H9 (cell line): ENCODE measurements around the gene RXYLT1. TPM values are rescaled to one million over a fixed set of nuclear protein-coding genes. Genes with fewer than 3 reads are reported as not detected.

Experiments used
- DNase-seq: peaks from one replicate; pipeline ENCODE4 v3.0.0-alpha.2; 2017
- H2AFZ ChIP-seq: one replicate; pipeline ENCODE4 v1.6.1; 2013; ENCODE audit warnings: mild to moderate bottlenecking, low read length, control low read depth, moderate library complexity
- H2AK5ac ChIP-seq: 2 replicates; pipeline ENCODE4 v1.6.1; 2013; ENCODE audit warnings: low read length, control low read depth, mixed read lengths; ENCODE audit not compliant: insufficient read length
- H2BK120ac ChIP-seq: one replicate; pipeline ENCODE4 v1.6.1; 2013; ENCODE audit warnings: low read depth, mild to moderate bottlenecking, low read length, control low read depth, inconsistent platforms; ENCODE audit not compliant: poor library complexity, severe bottlenecking
- H2BK12ac ChIP-seq: 2 replicates; pipeline ENCODE4 v1.6.1; 2013; ENCODE audit warnings: low read length, control low read depth, mixed read lengths, low read depth; ENCODE audit not compliant: insufficient read length
- H2BK15ac ChIP-seq: 2 replicates; pipeline ENCODE4 v1.6.1; 2013; ENCODE audit warnings: low read depth, low read length, control low read depth
- H2BK20ac ChIP-seq: one replicate; pipeline ENCODE4 v1.6.1; 2013; ENCODE audit warnings: low read depth, mild to moderate bottlenecking, low read length, control low read depth, inconsistent platforms; ENCODE audit not compliant: poor library complexity, severe bottlenecking
- H2BK5ac ChIP-seq: 2 replicates; pipeline ENCODE4 v1.6.1; 2013; ENCODE audit warnings: low read length, control low read depth, mixed read lengths; ENCODE audit not compliant: insufficient read length
- H3K14ac ChIP-seq: 2 replicates; pipeline ENCODE4 v1.6.1; 2013; ENCODE audit warnings: low read length, control low read depth; ENCODE audit not compliant: insufficient read depth
- H3K18ac ChIP-seq: 2 replicates; pipeline ENCODE4 v1.6.1; 2013; ENCODE audit warnings: low read depth, mild to moderate bottlenecking, mixed read lengths, low read length, control low read depth; ENCODE audit not compliant: insufficient read length
- H3K23ac ChIP-seq: 2 replicates; pipeline ENCODE4 v1.6.1; 2013; ENCODE audit warnings: low read length, control low read depth, mixed read lengths, low read depth; ENCODE audit not compliant: insufficient read length
- H3K23me2 ChIP-seq: 2 replicates; pipeline ENCODE4 v1.6.1; 2013; ENCODE audit warnings: low read depth, mild to moderate bottlenecking, mixed read lengths, low read length, control low read depth; ENCODE audit not compliant: insufficient read length, poor library complexity, severe bottlenecking
- H3K27ac ChIP-seq: 2 replicates; pipeline ENCODE4 v1.5.1; 2013; ENCODE audit warnings: low read length, control low read depth, mixed read lengths, low read depth; ENCODE audit not compliant: insufficient read length
- H3K27me3 ChIP-seq: 2 replicates; pipeline ENCODE4 v1.6.1; 2013; ENCODE audit warnings: low read length, control low read depth, inconsistent platforms; ENCODE audit not compliant: insufficient read depth
- H3K4ac ChIP-seq: 2 replicates; pipeline ENCODE4 v1.6.1; 2013; ENCODE audit warnings: low read depth, mild to moderate bottlenecking, control low read depth, inconsistent platforms, low read length, moderate library complexity
- H3K4me1 ChIP-seq: 2 replicates; pipeline ENCODE4 v1.6.1; 2013; ENCODE audit warnings: low read length, control low read depth, inconsistent platforms; ENCODE audit not compliant: insufficient read depth
- H3K4me2 ChIP-seq: 2 replicates; pipeline ENCODE4 v1.6.1; 2013; ENCODE audit warnings: low read length, control low read depth, mixed read lengths; ENCODE audit not compliant: insufficient read length, insufficient read depth
- H3K56ac ChIP-seq: 2 replicates; pipeline ENCODE4 v1.6.1; 2013; ENCODE audit warnings: low read depth, mild to moderate bottlenecking, mixed read lengths, low read length, control low read depth; ENCODE audit not compliant: insufficient read length
- H3K79me1 ChIP-seq: 2 replicates; pipeline ENCODE4 v1.6.1; 2013; ENCODE audit warnings: low read depth, mild to moderate bottlenecking, moderate library complexity, low read length, control low read depth, inconsistent platforms; ENCODE audit not compliant: insufficient read depth, poor library complexity, severe bottlenecking
- H3K79me2 ChIP-seq: 2 replicates; pipeline ENCODE4 v1.6.1; 2013; ENCODE audit warnings: low read length, control low read depth, inconsistent platforms; ENCODE audit not compliant: insufficient read depth
- H3K9ac ChIP-seq: 2 replicates; pipeline ENCODE4 v1.6.1; 2013; ENCODE audit warnings: low read length, control low read depth, mixed read lengths; ENCODE audit not compliant: insufficient read length; ENCODE audit errors: extremely low read depth
- H3K9me3 ChIP-seq: one replicate; pipeline ENCODE4 v1.6.1; 2013; ENCODE audit warnings: low read depth, low read length, inconsistent platforms; ENCODE audit not compliant: control insufficient read depth
- H3T11ph ChIP-seq: one replicate; pipeline ENCODE4 v1.6.1; 2013; ENCODE audit warnings: mild to moderate bottlenecking, low read length, control low read depth, inconsistent platforms
- H4K20me1 ChIP-seq: one replicate; pipeline ENCODE4 v1.6.1; 2013; ENCODE audit not compliant: control insufficient read depth, insufficient read length, insufficient read depth
- H4K5ac ChIP-seq: 2 replicates; pipeline ENCODE4 v1.6.1; 2013; ENCODE audit warnings: low read depth, mild to moderate bottlenecking, mixed read lengths, low read length, control low read depth; ENCODE audit not compliant: insufficient read length
- H4K8ac ChIP-seq: replicated peaks from 2 replicates; pipeline ENCODE4 v1.6.1; 2013; ENCODE audit warnings: low read length, control low read depth, mixed read lengths, low read depth; ENCODE audit not compliant: insufficient read length
- H4K91ac ChIP-seq: 2 replicates; pipeline ENCODE4 v1.6.1; 2013; ENCODE audit warnings: low read depth, mild to moderate bottlenecking, moderate library complexity, mixed read lengths, low read length, control low read depth; ENCODE audit not compliant: insufficient read length
- H3K27ac Mint-ChIP-seq, 3 experiments: 2 replicates in 2 of 3; 3 replicates in 1 of 3; pipeline ENCODE4 v1.8.0; 2020 to 2021; ENCODE audit warnings: mixed read lengths in 3 of 3, mild to moderate bottlenecking in 1 of 3, moderate library complexity in 1 of 3
- H3K27me3 Mint-ChIP-seq: 2 replicates; pipeline ENCODE4 v1.8.0; 2021; ENCODE audit warnings: low read depth, mild to moderate bottlenecking, moderate library complexity, mixed read lengths
- H3K36me3 Mint-ChIP-seq, 3 experiments: 2 replicates in 2 of 3; 3 replicates in 1 of 3; pipeline ENCODE4 v1.8.0; 2020 to 2021; ENCODE audit warnings: low read depth in 3 of 3, mixed read lengths in 3 of 3; ENCODE audit not compliant: insufficient read depth in 1 of 3
- H3K4me1 Mint-ChIP-seq, 2 experiments: 2 replicates each; pipeline ENCODE4 v1.8.0; 2020; ENCODE audit warnings: mixed read lengths in 2 of 2
- H3K4me3 Mint-ChIP-seq, 2 experiments: 2 replicates in 1 of 2; 3 replicates in 1 of 2; pipeline ENCODE4 v1.8.0; 2020 to 2021; ENCODE audit warnings: mild to moderate bottlenecking in 2 of 2, mixed read lengths in 2 of 2, moderate library complexity in 1 of 2
- H3K9me3 Mint-ChIP-seq, 2 experiments: 2 replicates in 1 of 2; 3 replicates in 1 of 2; pipeline ENCODE4 v1.8.0; 2020; ENCODE audit warnings: mild to moderate bottlenecking in 2 of 2, mixed read lengths in 2 of 2, moderate library complexity in 1 of 2
- WGBS: extraction: QIAGEN DNeasy Blood & Tissue Kit; methylation state at CpG from one replicate; pipeline ENCODE4 v1.1.7; 2013; ENCODE audit warnings: missing lambda C conversion rate, low lambda C conversion rate, mixed read lengths; ENCODE audit not compliant: insufficient read length; ENCODE audit errors: extremely low coverage; 5-methylcytosine and 5-hydroxymethylcytosine counted together
- total RNA-seq: library from RNA; stranded (reverse); gene quantifications from 2 replicates; pipeline ENCODE4 v1.2.1, GENCODE V29; 2021
- TF ChIP-seq, protein P1 (sequence below): fragments of 200-600 bp; sonication (generic); conservative IDR thresholded peaks from 3 replicates; pipeline ENCODE4 v1.8.0; 2021; ENCODE audit warnings: antibody characterized with exemption, mild to moderate bottlenecking

Gene RXYLT1
- total RNA-seq, 1 experiment from 2014 or later, result 10.1 TPM

DNA sequence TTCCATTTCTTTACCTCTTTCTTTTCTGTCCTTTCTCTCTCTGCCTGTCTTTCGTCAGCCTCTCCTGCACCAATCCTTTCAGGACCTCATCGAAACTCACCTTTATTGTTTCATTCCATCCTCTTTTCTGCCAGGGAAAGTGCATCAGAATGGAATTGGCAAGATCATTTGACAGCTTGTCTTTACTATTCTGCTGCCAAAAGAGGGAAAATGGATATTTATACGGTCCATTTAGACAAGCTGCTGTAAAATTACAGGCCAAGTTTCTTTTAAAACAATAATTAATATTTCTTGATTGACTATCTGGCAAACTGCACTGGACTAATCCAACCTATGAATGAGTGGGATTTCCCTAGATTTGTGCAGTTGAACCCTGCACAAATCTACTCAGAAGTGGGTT lies 57.2 kb downstream of the RXYLT1 start:
- H3K23me2 ChIP-seq, result no peaks in the 10 kb centered on the region
- no peaks in the 10 kb centered on the region for H3K79me1 ChIP-seq
- no peak overlapping the region for H3K9ac ChIP-seq
- no peak overlapping the region for H3K23ac ChIP-seq
- no peaks in the 10 kb centered on the region for H3K9me3 ChIP-seq
- no peak overlapping the region for H3K27ac ChIP-seq
- no peak overlapping the region for H2BK5ac ChIP-seq
- no peak overlapping the region for H2BK20ac ChIP-seq
- no peaks in the 10 kb centered on the region for H4K20me1 ChIP-seq
- no peak overlapping the region for H4K5ac ChIP-seq
- no peaks in the 10 kb centered on the region for H3K79me2 ChIP-seq
- no peak overlapping the region for H3K4me2 ChIP-seq
- H3K27me3 Mint-ChIP-seq, result no peaks in the 10 kb centered on the region
- no peak overlapping the region for H3K14ac ChIP-seq
- H4K8ac ChIP-seq, result no peak overlapping the region
- no peak overlapping the region for H2BK12ac ChIP-seq
- H3K27me3 ChIP-seq, result no peaks in the 10 kb centered on the region
- no peaks in the 10 kb centered on the region for H3K36me3 Mint-ChIP-seq
- no peak overlapping the region for H2BK120ac ChIP-seq
- no peak overlapping the region for H3K4ac ChIP-seq
- H4K91ac ChIP-seq, result no peak overlapping the region
- no peak overlapping the region for H3K4me3 Mint-ChIP-seq
- H3K56ac ChIP-seq, result no peak overlapping the region
- H3K4me1 ChIP-seq, result no peaks in the 10 kb centered on the region
- no peak overlapping the region for H3T11ph ChIP-seq
- H3K18ac ChIP-seq, result no peak overlapping the region
- DNase-seq, result no peak
- peaks cover 2 to 4% of the 10 kb centered on the region in 2 experiments; a peak in 3 of 4 replicates for H3K4me1 Mint-ChIP-seq
- no peak overlapping the region for H3K27ac Mint-ChIP-seq
- H2BK15ac ChIP-seq, result no peak overlapping the region
- TF ChIP-seq, protein P1, sequence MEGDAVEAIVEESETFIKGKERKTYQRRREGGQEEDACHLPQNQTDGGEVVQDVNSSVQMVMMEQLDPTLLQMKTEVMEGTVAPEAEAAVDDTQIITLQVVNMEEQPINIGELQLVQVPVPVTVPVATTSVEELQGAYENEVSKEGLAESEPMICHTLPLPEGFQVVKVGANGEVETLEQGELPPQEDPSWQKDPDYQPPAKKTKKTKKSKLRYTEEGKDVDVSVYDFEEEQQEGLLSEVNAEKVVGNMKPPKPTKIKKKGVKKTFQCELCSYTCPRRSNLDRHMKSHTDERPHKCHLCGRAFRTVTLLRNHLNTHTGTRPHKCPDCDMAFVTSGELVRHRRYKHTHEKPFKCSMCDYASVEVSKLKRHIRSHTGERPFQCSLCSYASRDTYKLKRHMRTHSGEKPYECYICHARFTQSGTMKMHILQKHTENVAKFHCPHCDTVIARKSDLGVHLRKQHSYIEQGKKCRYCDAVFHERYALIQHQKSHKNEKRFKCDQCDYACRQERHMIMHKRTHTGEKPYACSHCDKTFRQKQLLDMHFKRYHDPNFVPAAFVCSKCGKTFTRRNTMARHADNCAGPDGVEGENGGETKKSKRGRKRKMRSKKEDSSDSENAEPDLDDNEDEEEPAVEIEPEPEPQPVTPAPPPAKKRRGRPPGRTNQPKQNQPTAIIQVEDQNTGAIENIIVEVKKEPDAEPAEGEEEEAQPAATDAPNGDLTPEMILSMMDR, result no peak
- WGBS, result no CpG with 5 or more reads among the region's 3 CpGs
- no peaks in the 10 kb centered on the region for H3K9me3 Mint-ChIP-seq
- H2AFZ ChIP-seq, result no peak overlapping the region
- H2AK5ac ChIP-seq, result no peak overlapping the region
